Stromal cell of bone marrow (primary cell): Measurements from ENCODE around the gene MSI2.

Experiments
- DNase-seq: peaks from one replicate; pipeline ENCODE4 v3.0.0-alpha.2; 2012; ENCODE audit warnings: low read depth

The MSI2 gene

GRCh38 chr17:57720386-57721035, 464.2 kb downstream of the MSI2 start:
- DNase-seq, result no peak

- DNase-seq, result no peak
Measured at GRCh38 chr17:57721967-57722703, 465.8 kb downstream of the MSI2 start.

GRCh38 chr17:57722704-57723043, 466.4 kb downstream of the MSI2 start:
- no peak for DNase-seq

GRCh38 chr17:57723427-57724025, 467.2 kb downstream of the MSI2 start:
- no peak for DNase-seq

GRCh38 chr17:57724026-57724728, 467.9 kb downstream of the MSI2 start:
- DNase-seq, result no peak

DNA sequence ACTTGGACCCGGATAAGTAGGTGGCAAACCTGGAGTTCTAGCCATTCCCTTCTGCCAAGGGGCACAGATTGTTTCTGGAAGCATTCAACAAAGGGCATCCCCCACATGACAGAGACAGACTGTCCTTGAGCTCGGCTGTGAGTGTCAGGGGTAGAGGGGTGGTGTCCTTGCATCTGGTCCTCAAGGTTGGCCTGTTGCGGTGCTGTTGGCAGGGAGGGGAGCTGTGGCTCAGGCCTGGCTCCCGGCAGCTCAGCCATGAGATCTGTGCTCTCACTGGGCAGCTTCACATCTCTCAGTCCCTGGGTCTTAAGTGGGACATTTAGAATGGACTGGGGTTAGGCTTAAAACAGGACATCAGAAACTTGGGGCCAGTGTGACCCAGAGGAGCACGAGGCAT, 468.4 kb downstream of the MSI2 start:
- DNase-seq, result no peak

DNA sequence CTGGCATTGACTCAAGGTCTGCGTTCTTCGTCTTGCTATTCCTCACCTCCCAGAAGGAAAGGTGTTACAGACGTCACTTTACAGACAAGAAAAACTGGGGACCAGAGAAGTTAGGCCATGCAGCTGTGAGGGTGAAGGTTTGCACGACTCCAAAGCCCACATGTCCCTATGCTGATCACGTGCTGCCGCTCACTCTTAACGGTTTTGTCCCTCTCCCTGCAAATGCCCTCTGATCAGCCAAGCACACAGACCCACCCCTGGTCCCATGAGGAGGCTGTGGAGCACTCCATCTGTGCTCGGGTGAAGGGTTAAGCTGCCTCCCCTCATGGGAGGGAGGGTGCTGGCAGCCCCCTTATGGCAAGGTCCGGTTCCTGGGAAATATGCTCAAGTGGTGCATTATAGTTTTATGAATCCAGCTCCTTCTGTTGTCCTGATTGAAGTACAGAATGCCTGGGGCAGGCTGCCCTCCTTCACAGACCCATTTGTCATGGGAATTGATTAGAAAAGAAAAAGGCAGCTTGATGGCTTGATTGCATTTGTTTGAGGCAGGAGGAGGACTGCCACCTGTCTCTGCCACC, 470.0 kb downstream of the MSI2 start:
- DNase-seq, result no peak

DNA sequence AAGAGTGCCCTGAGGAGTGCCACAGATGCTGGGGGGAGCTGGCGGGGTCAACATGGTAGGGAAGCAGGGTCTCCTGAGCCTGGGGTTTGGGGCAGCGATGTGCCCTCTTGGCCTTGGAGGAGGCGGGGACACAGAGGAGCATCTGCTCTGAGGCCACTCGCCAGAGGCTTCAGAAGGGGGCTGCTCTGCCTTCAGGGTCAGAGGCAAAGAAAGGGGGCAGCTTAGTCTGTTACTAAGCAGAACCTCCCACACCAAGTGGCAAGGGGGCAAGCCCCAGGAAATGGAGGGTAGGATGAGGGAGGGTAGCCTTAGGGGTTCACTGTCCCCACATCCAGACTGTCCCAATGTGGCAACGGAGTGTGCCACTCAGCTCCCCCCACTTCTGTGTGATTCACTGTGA, 470.5 kb downstream of the MSI2 start:
- DNase-seq, result no peak

GRCh38 chr17:57727630-57728175, 471.4 kb downstream of the MSI2 start:
- DNase-seq, result no peak

- no peak for DNase-seq
Measured at GRCh38 chr17:57730026-57730701, 473.8 kb downstream of the MSI2 start.

DNA sequence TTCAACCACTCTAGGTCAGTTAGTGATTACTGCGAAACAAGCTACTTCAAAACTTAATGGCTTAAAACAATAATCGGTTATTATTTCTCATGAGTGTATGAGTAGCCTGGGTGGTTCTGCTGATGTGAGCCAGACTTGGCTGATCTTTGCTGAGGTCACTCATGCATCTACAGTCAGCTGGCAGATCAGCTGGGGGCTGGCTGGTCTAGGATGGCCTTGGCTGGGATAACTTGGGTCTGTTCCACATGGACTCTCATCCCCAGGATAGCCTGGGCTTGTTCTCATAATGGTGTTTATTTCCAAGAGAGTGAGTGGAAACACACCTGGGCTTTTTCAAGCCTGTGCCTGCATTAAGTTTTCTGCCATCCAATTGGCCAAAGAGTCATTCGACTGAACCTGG, 475.7 kb downstream of the MSI2 start:
- DNase-seq, result no peak

DNA sequence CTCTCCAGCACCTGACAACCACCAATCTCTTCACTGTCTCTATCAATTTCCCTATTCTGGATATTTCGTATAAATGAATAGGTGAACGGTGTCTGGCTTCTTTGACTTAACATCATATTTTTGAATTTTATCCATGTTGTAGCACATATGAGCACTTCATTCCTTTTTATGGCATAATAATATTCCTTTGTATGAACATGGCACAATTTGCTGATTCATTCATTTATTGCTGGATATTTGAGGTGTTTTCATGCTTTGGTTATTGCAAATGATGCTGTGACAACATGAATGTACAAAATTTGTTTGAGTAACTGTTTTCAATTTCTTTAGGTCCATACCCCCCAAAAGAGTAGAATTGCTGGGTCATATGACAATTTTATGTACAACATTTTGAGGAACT, 476.8 kb downstream of the MSI2 start:
- DNase-seq, result no peak
